IPS-NIHi7 (cell line): ENCODE results near the gene HDHD2.

ENCODE experiments used
- DNase-seq: peaks from one replicate; pipeline ENCODE4 v3.0.0; 2012; ENCODE audit warnings: mixed read lengths; ENCODE audit errors: extremely low spot score

Gene HDHD2

DNA sequence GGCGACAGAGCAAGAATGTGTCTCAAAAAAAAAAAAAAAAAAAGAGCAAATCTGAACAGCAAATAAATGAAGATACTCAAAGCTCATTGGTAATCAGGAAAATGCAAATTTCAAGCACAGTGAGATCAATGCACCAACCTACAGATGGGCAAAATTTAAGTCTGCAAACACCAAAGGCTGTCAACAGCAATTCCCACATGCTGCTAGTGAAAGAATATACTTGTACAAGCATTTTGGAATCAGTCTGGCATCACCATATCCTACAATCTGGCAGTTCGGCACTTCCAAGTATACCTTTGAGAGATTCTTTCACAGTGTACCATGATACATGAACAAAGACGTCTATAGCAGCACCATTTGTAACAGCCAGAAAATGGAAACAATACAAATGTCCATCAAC, 4.1 kb downstream of the HDHD2 start:
- DNase-seq: no peak

DNA sequence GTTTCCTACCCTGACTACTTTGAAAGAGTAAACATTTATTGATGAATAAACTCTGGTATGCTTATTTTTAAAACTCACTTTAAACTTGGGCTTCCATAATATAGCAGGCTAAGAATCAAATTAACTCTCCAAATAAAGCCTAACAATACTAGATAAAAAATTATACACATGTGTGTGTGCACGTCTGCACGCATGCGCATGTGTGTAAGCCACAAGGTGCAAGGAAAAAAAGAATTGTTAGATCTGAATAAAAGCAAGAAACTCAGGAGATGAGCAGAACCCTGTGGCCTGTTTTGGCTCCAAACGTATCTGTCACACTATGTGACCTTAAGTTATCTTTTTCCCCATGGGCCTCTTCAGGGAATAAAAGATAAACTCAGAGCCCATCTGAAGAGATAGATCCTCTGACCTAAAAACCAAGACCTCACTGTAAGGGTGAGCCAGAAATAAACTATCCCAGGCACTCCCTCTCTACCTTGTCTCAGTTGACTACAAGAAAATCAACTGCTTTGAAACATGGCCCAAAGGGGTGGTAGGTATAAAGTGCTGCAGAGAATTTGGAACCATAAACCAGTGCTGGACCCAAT, 6.3 kb downstream of the HDHD2 start:
- no peak for DNase-seq

DNA sequence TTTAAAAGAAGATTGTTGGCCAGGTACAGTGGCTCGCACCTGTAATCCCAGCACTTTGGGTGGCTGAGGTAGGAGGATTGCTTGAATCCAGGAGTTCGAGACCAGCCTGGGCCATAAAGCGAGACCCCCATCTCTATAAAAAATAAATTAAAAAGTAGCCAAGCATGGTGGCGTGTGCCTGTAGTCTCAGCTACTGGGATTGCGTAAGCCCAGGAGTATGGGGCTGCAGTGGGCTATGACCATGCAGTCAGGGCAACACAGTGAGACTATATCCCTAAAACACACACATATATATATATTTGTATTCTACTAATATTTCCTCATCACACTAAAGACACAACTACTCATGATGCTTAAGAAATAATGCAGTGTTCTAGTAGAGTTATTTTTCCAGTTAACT, 7.1 kb downstream of the HDHD2 start:
- no peak for DNase-seq

DNA sequence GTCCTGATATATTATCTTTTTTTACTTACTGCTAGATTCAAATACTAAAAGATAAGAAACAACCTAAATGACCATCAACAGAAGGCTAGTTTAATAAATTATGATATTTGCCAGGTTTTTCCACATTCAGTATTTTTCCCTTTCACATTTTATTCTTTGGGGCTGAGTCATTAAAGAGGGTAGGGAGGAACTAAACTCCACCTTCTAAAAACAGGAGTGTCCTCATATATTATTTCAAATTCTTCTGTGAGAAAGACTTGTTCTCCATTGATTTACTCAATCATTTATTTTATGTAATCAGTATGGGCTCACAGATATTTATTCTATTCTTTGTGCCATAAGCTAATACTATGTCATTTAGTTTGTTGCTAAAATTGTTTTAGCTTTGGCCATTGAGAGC, 9.0 kb downstream of the HDHD2 start:
- DNase-seq: no peak

DNA sequence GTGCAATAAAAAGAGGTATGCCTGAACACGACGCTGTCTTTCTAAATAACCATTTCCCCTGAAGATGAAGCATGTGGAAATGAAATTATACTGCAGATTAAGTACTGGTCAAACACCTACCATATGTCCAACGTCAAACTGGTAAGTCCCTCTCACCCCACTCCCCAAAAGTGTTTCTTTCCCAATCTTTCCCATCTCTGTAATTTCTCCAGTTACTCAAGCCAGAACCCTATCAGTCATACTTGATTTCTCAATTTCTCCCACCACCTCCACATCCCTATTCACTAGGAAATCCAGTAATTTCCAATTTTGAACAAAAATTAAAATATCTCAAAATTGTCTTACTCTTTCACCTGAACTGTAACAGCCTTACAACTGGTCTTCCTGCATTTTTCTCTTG, 29.2 kb downstream of the HDHD2 start:
- DNase-seq: no peak

DNA sequence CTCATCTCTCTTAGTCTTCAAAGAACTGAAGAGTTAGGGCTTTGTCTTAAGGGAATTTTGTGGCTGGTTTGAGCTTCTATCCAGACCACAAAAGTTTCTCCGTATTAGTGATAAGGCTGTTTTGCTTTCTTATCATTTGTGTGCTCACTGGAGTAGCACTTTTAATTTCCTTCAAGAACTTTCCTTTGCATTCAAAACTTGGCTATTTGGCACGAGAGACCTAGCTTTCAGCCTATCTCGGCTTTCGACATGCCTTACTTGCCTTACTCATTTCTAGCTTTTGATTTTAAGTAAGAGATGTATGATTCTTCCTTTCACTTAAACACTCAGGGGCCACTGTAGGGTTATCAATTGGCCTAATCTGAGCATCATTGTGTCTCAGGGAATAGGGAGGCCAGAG, 29.9 kb downstream of the HDHD2 start:
- no peak for DNase-seq

DNA sequence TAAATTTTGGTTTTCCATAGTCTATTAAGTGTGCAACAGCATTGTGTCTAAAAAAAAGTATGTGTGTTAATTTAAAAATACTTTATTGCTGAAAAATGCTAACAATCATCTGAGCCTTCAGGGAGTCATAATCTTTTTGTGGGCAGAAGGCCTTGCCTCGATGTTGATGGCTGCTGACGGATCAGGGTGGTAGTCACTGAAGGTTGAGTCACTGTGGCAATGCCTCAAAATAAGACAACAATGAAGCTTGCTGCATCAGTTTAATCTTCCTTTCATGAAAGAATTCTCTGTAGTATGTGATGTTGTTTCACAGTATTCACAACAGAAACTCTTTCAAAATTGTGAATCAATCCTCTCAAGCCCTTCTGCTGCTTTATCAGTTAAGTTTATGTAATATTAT, 31.3 kb downstream of the HDHD2 start:
- no peak for DNase-seq

DNA sequence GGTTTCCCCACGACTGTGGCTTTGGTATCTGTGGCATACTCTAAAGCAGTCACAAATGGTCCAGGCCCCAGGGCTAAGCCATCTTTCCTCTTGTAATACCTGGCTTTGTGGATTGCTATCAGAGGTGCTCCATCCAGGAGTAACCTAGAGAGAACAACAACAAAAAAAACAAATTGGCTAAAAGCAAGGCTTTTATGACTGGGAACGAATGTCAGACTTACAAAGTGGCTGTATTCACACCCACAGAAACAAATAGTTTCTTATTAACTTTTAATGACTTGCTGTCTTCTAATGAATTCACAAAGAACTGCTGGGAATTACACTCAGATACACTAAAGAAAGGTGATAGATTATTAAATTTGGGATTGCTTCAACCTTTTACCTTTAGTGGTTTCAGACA, 35.1 kb downstream of the HDHD2 start:
- DNase-seq: no peak

DNA sequence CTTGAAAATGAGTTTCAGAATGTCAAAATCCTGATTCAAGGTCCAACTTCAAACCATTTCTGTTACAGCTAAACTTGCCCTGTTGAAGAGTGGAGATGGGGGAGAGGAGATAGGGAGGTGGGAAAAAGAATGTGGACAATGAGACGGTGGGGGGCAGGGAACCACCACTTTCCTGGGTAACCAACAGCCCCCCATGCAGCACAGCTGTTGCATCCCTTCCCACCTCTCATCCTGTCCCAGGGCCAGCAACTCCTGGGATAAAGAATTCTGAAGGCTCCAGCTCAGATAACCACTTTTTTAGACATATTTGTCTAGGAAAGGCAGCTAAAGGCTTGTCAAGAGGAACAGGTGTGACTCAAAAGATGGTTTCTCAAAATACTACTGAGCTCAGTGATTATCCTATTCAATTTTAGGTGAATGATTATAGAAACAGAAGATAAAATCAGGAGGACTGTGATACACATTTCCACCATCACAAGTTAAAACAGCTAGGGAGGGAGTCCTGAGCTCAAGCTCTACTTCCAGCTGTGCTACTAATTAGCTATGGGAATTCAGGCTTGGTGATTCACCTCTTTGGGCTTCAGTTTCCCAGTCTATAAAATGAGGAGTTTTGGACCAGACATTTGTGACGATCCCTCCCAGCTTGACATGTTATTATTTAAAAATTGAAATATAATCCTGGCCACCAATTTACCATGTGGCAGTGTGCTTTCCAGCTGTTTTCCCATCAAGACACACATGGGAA, 36.3 kb downstream of the HDHD2 start:
- peak; percentile 54 for DNase-seq

DNA sequence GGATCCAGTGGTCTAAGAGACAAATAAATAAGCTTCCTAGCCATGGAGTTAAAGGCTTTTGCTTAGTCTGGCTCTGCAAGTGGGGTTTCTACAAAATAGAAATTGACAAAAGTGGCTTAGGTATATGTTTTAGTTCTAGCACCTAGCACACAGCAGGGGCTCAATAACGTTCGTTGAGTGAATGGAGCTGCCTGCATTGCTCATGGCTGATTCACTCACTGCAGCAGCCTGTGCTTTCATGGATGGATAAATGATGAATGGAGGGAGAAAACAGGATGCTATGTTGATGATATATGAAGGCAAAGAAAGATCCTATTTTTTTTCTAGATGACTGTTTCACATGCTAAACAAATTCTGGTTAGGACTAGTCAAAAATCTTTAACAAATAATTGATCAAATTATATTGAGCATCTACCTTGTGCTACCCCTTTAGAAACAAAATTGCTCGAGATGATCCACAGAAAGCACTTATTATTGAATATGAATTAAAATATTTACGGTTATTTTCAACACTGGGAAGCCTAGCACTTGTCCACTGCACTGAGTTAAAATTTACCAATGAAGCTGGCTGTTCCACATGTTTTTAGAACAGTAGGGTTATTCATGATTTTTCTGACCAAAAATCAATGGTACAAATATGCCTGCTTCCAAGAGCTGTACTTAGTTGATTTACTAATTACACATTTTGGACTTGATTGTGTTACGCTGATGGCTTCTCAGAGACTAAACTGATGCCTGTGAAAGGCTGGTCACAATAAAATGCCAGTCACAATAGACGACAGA, 39.6 kb downstream of the HDHD2 start:
- DNase-seq: no peak

DNA sequence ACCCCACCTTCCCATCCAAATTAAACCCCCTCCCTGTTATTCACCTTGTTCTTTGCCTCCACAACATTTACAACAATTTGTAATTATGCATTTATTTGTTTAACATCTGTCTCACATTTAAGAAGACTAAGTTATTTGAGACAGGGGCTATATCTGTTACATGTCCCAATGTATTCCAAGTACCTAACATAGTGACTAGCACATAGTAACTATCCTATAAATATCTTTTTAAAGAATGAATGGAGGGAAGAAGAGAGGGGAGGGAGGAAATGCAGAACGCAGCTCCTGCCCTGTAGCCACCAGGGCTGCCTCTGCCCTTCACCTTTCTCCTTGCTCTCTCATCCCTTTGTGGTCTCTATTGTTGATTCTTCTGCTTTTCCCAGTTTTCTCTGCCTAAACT, 40.6 kb downstream of the HDHD2 start:
- DNase-seq: no peak

DNA sequence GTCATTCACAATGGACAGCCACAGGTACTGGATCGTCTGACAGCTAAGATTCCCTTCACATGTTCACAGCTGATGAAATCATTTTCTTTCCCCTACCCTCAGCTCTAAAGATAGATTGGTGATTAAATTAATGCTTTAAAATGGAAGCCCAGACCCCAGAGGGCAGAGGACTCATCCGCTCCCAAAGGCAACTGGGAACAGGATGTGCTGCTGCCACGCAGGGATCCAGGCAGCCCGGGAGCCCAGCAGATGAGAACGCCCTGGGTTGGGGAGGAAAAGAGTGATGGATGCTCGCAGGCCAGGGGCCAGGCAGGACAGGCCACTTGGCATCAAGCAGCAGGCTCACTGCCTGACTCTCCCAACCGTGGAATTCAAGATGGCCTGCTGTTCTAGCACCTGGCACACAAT, 41.3 kb downstream of the HDHD2 start:
- no peak for DNase-seq

DNA sequence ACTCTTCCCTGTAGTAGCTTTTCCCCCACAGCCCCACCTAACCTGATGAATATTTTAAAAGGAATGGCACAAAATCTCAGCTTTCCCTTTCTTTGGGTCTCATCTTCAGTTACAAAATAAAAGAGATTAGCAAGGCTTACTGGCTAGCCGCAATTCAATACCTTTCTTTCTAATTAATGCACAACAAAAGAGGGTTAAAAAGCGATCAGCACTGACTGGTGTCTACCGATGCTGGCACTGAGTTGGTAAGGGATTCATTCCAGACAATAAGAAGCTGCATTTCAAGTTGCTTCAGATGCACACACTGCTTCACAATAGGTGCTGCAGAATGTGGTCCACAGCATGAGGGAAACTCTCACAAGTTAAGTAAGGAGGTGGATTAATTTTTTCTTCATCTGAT, 41.9 kb downstream of the HDHD2 start:
- no peak for DNase-seq

DNA sequence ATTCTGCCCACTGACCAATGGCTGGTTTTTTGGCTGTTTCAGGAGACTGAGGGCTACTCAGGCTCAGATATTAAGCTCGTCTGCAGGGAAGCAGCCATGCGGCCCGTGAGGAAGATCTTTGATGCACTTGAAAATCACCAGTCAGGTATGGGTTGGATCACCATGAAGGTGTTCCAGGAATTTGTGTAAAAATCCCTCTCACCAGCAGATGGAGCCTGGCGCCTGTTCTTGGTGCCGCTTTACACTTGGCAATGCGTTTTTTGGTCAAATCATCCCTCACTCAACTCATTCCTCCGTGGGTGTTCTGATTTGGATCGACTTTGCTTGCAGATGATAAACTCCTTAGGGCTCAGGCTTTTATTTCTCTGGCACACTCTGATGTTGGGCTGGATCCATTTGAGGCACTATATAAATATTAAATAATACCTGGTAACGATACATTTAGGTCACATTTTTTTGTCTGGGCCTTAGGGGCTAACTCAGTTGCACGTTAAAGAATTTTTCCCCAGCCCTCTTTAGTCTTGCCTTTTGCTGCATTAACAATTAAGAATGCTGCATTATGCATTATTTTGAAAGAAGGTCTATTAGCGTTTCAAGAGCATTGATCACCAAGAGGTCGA, 50.0 kb downstream of the HDHD2 start:
- peak; percentile 79 for DNase-seq

DNA sequence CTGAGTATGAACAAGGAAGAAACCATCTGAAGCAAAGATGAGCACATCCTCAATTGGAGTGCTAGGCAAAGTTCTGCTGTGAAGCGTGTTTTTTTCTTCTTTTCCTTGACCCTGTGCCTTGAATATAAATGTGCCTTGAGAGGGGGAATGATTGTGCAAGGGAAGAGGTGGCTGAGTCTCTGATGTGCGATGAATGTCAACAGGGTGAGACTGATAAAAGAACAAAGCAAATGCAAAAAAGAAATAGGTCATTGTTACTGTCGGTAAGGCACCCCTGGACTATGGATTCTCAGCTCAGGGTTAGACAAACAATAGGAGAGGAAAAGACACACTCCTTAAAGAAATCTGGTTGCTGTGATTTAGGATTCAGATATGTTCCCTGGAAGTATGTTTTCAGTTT, 54.5 kb downstream of the HDHD2 start:
- no peak for DNase-seq

DNA sequence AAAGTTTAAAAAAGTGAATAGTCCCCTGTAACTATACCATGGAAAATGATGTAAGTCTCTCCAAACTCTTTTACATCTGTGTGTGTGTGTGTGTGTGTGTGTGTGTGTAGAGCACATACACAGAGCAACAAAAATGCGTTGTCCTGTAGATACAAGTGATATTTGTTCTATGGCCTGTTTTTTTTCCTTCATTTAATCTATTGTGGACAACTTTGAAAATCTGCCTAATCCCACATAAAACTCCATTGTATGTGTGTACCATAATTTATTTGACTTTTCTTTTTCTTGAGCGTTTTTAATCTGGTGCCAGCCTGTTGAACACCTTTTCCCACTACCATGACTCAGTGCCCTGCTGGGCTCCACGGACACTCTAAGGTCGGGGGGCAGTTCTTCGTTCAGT, 62.6 kb downstream of the HDHD2 start:
- no peak for DNase-seq

DNA sequence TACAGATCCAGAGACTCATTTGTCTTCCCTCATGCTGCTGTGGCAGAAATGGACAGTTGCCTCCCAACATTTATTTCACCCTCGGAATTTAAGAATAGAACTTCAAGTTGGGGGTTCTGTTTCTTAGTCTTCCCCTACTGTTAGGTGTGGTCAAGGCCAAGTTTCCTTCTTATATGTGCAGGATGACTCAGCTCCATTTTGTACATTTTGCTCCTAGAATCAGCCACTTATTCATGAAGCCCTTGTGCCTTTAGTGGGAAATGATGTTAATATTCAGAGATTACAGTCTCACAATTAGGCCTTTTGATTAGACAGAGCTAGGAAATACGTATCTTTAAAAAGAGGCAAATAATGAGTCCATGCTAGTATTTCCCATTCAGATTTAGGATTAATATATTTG, 68.7 kb downstream of the HDHD2 start:
- no peak for DNase-seq

DNA sequence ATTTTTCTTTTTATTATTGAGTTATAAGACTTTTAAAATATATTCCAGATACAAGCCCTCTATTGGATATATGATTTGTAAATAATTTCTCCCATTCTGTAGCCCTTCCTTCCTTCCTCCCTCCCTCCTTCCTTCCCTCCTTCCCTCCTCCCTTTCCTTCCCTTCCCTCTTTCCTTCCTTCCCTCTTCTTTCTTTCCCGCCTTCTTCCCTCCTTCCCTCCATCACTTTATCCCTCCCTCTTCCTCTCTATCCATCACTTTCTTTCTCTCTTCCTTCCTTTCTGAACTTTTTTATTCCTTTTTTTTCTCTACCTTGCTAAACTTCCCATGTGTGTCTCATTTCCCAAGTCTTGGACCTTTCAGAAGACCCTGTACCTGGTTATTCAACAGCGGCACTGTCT, 69.4 kb downstream of the HDHD2 start:
- no peak for DNase-seq

DNA sequence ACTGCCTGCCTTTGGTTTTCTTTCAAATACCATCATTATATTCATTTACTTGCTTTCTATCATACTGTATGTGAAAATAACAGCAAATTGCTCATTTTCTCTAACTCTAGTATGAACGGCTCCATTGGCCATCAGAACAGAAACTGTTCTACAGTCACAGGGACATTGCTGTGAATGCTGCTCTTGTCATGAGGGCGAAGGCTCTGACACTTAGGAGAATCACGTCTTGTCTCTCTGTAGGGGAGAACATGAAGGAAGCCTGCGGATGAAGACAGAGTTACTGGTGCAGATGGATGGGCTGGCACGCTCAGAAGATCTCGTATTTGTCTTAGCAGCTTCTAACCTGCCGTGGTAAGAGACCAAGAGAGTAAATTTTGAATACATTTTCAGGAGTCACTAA, 73.2 kb downstream of the HDHD2 start:
- DNase-seq: no peak

DNA sequence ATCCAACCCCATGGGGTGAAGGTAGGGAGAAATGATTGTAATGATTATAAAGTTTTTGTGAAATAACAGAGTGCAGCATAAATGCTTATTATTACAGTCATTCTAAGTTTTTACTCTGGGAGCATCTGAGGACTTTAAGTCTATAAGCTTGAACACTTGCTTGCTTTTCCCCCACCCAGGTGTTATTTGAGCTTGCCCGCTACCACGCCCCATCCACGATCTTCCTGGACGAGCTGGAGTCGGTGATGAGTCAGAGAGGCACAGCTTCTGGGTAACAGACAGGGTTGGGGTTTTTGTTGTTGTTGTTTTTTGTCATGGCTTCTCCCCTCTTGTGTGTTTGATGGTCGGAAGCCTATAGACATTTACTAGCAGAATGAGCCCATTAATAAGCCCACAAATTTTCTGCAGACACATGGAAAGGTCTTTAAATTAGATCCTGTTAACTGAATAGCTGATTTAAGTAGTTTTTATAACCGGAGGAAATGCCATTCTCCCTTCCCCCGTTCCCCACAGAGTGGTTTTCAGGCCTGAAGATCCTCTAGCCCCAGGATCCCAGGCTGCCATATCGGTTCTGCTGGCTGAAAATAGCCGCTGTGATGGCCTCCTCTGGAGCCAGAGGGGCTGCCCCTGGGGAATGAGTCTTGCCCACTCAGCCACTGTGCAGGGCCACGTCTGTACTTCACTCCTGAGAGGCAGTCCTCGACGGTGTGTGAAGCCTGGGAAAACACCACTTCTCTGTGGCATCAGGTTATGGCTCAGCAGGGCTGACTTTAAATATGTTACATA, 75.0 kb downstream of the HDHD2 start:
- peak; percentile 54 for DNase-seq

DNA sequence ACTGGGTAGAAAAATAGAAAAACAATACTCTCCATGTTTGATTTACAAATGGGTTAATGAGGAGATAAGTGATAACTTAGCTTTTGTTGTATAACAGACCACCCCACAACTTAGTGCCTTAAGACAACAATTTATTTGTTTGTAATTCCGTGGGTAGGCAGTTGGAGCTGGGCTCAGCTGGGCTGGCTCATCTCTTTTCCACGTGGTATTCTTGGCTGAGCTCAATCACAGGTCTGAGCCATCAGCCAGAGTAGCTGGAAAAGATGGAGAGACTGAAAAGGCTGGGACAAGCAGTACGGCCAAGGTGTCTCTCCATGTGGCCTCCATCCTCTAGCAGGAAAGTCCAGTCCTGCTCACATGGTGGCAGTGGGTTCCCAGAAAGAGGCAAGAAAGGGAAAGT, 82.7 kb downstream of the HDHD2 start:
- DNase-seq: no peak

DNA sequence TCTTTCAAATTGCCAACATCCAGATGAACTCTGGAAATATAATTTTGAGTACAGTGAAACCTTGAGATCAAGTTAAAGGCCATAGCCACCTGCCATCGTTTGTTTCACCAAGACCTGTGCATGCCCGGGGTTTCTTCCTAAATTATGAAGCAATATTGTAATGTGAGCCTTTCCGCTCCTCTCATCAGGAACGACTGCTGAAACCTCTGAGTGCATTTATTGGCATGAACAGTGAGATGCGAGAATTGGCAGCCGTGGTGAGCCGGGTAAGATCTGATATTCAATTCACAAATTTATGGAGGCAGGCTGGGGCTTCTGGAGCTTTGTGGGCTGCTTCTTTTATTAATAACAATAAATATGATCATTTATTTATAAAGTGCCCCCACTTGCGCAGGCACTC, 87.2 kb downstream of the HDHD2 start:
- DNase-seq: no peak
